Spleen (tissue), 13 donors: ENCODE results near the gene SHQ1. TPM values are rescaled to one million over a fixed set of nuclear protein-coding genes. Genes with fewer than 3 reads are reported as not detected.

ENCODE experiments used
- DNase-seq: peaks from one replicate; pipeline ENCODE4 v3.0.0-alpha.2; 2020
- H3K27ac ChIP-seq, 8 donors: fragments of 200-600 bp; sonication (generic) in 7 of 8; 1 replicate in 4 of 8; 2 replicates in 4 of 8; pipeline versions ENCODE4 v1.5.0 to v1.8.0; 2016 to 2021; ENCODE audit warnings: inconsistent platforms in 4 of 8, mild to moderate bottlenecking in 4 of 8, moderate library complexity in 1 of 8
- H3K27me3 ChIP-seq, 7 donors: fragments of 200-600 bp; sonication (generic) in 6 of 7; replicated peaks in 1 of 7; 1 replicate in 4 of 7; 2 replicates in 3 of 7; pipeline versions ENCODE4 v1.5.0 to v1.8.0; 2016 to 2021; ENCODE audit warnings: inconsistent platforms in 3 of 7, mild to moderate bottlenecking in 1 of 7
- H3K36me3 ChIP-seq, 6 donors: fragments of 200-600 bp; sonication (generic) in 5 of 6; 1 replicate in 4 of 6; 2 replicates in 2 of 6; pipeline versions ENCODE4 v1.5.0 to v1.8.0; 2016 to 2021; ENCODE audit warnings: inconsistent platforms in 2 of 6
- H3K4me1 ChIP-seq, 6 donors: fragments of 200-600 bp; sonication (generic) in 5 of 6; 1 replicate in 3 of 6; 2 replicates in 3 of 6; pipeline versions ENCODE4 v1.5.0 to v1.8.0; 2016 to 2021; ENCODE audit warnings: inconsistent platforms in 3 of 6
- H3K4me3 ChIP-seq, 8 donors: fragments of 200-600 bp; sonication (generic) in 7 of 8; 1 replicate in 4 of 8; 2 replicates in 4 of 8; pipeline versions ENCODE4 v1.5.0 to v1.8.0; 2016 to 2021; ENCODE audit warnings: inconsistent platforms in 4 of 8, mild to moderate bottlenecking in 4 of 8, moderate library complexity in 2 of 8
- H3K9me3 ChIP-seq, 8 donors: fragments of 200-600 bp; sonication (generic) in 7 of 8; 1 replicate in 4 of 8; 2 replicates in 4 of 8; pipeline versions ENCODE4 v1.5.0 to v1.8.0; 2016 to 2021; ENCODE audit warnings: inconsistent platforms in 4 of 8
- POLR2A ChIP-seq, 3 donors: fragments of 450-650 bp; IDR thresholded peaks; one replicate each; pipeline ENCODE4 v1.5.1; 2017; ENCODE audit warnings: antibody characterized with exemption in 3 of 3, mild to moderate bottlenecking in 1 of 3
- POLR2AphosphoS5 ChIP-seq, 3 donors: sonication (generic); formaldehyde crosslinking; IDR thresholded peaks; one replicate each; pipeline ENCODE4 v1.5.1; 2017; ENCODE audit warnings: antibody characterized with exemption in 3 of 3
- WGBS, 5 donors: extraction: QIAGEN DNeasy Blood & Tissue Kit in 3 of 5; methylation state at CpG; one replicate each; pipeline versions ENCODE4 v1.1.5 to v1.1.7; 2013 to 2018; 5-methylcytosine and 5-hydroxymethylcytosine counted together
- intact Hi-C: fragments of 100-400 bp; cut with DNase I; formaldehyde crosslinking; loops from one replicate; pipeline ENCODE4 v1.15.0; 2023; ENCODE audit warnings: low total_unique reads
- long read RNA-seq, 2 donors: transcript quantifications; one replicate each; lab custom pipeline, GENCODE V29; 2026
- polyA plus RNA-seq, 3 donors: library from polyadenylated mRNA; stranded (reverse); fragments of 200-250 nt; gene quantifications; one replicate each; pipeline ENCODE4 v1.2.1, GENCODE V29; 2013
- total RNA-seq, 7 donors: library from RNA; depleted of rRNA in 3 of 7; stranded (reverse); fragments of >200 nt in 3 of 7; fragmentation: NEBNext Ultra II Directional in 4 of 7; extraction: Animal tissue kit (Norgen Biotek cat#: 25700) in 4 of 7; gene quantifications; one replicate each; pipeline versions ENCODE4 v1.1.0 to v1.2.1, GENCODE V29; 2016 to 2021
- TF ChIP-seq, protein P1 (sequence below), 11 experiments: fragments of 200-600 bp in 7 of 11; fragments of 450-650 bp in 4 of 11; sonication (generic) in 4 of 11; IDR thresholded peaks in 8 of 11; conservative IDR thresholded peaks in 3 of 11; 1 replicate in 7 of 11; 2 replicates in 4 of 11; pipeline versions ENCODE4 v1.4.0 to v1.8.0; 2016 to 2021; ENCODE audit warnings: antibody characterized with exemption in 11 of 11, inconsistent platforms in 4 of 11, mild to moderate bottlenecking in 1 of 11
- donor health status: healthy with polysubstance abuse.
- donor health status: DM: no; HTN: no; CAD: no; lungs with moderate emphysema.
- donor health status: DM: no; HTN: no; CAD: no.
- donor health status: Bipolar disorder and iron deficiency.
- donor health status: healthy.
- donor health status: DM: no; HTN: no; CAD: no.
- donor health status: DM: yes; HTN: yes; CAD: no.

SHQ1 gene
- total RNA-seq (10 to 100 TPM; 14.6 to 28.6 (median 18.8) TPM), polyA plus RNA-seq (1 to 10 TPM; 6.7 to 8.8 (median 8.5) TPM)
- long read RNA-seq, donor 1, partial matches to known transcripts, result 0 of 4 reads
- long read RNA-seq, donor 1, other reads (novel, unspliced or antisense), result 0 of 4 reads
- long read RNA-seq, donor 2, transcript SHQ1-201 (11 exons, 2,879 nt), result major isoform, 6 of 15 reads
- long read RNA-seq, donor 2, partial matches to known transcripts, result 9 of 15 reads
- long read RNA-seq, donor 2, other reads (novel, unspliced or antisense), result 0 of 15 reads

DNA sequence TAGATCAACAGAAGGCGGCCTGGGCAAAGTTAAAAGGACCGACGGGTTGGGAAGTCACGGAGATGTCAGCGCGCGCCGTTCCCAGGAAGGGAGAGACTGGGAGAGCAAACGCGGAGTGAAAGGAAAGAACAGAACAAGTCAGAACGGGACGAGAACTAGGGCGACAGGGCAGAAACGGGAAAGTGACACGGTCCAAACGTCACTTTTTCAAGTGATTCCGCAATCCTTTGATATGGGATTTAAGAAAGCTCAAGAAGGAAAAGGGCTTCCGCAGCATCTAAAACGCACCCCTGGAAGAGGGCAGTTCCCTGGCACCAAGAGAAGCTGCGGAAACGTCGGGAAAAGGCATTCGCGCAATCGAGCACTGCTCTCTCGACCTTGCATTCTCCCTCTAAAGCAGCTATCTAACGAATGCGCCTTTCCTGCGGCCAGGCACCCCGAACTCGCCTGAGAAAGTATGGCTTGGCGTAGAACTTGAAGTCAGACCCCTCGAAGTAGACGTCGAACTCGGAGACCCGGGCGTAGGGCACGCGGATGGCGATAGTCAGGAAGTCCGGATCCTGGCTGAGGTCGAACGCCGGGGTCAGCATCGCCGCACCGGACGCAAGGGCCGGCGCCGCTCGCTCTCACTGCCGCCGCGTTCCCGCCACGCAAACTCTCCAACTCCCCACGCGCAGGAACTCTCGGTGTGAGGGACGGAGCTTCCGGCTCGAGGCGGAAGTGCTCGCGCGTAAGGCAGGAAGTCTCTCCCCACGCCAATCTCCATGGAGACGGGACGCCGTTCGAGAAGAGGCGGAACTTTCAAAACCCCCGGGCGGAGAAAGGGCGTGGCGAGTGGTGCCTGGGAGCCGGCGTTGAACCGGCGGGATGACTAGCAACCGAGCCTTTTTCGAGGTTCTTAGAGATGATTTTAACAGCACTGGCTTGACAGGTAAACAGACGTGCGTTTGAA lies at the start of gene SHQ1:
SHQ1 (minus strand) TSS at position 695 of the 952 bp plus-strand sequence; CDS start at position 590, 105 bp downstream.
- intact Hi-C loops, result no loop called here
- WGBS, 5 donors, result 0 to 1% (median 1%) methylated on average over 63 to 86 of the region's 86 CpGs

DNA sequence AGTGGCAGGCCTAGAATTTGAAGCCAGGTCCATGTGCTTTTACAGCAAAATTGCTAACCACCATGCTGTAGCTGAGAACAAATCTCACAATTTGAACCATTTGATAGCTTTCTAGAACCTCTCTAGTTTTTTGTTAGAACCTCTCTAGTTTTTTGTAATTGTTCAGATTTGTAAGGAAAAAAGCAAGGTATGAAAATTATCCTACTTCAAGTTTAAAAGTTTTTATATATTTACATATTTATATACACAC lies 49.4 kb upstream of the SHQ1 start:
- intact Hi-C loops, result no loop called here
- no peak for DNase-seq
- Histone ChIP-seq H3K4me3 (no peak overlapping the region), H3K9me3 (no peaks in the 10 kb centered on the region), H3K27me3 (peaks cover 0 to 40% (median 0%) of the 10 kb centered on the region in 7 donors), H3K36me3 (no peaks in the 10 kb centered on the region), H3K4me1 (no peaks in the 10 kb centered on the region), H3K27ac (no peak overlapping the region)
- TF ChIP-seq POLR2A (IDR thresholded peaks at IDR 0.05) (no peak), POLR2AphosphoS5 (IDR thresholded peaks at IDR 0.05) (no peak)
- TF ChIP-seq, protein P1, sequence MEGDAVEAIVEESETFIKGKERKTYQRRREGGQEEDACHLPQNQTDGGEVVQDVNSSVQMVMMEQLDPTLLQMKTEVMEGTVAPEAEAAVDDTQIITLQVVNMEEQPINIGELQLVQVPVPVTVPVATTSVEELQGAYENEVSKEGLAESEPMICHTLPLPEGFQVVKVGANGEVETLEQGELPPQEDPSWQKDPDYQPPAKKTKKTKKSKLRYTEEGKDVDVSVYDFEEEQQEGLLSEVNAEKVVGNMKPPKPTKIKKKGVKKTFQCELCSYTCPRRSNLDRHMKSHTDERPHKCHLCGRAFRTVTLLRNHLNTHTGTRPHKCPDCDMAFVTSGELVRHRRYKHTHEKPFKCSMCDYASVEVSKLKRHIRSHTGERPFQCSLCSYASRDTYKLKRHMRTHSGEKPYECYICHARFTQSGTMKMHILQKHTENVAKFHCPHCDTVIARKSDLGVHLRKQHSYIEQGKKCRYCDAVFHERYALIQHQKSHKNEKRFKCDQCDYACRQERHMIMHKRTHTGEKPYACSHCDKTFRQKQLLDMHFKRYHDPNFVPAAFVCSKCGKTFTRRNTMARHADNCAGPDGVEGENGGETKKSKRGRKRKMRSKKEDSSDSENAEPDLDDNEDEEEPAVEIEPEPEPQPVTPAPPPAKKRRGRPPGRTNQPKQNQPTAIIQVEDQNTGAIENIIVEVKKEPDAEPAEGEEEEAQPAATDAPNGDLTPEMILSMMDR (IDR thresholded peaks at IDR 0.05 in 8 of 11, conservative IDR thresholded peaks at IDR 0.05 in 3 of 11), result no peak

More for the DNA sequence above, at the start of gene SHQ1:
- peaks cover 0 to under 1% (median 0%) of the 10 kb centered on the region in 6 donors for H3K36me3 ChIP-seq
- peak within 1 kb of the TSS; percentile 69 to 87 (median 81) for H3K27ac ChIP-seq
- H3K4me1 ChIP-seq, result peaks cover 7 to 60% (median 42%) of the 10 kb centered on the region in 6 donors
- TF ChIP-seq POLR2A (IDR thresholded peaks at IDR 0.05) (peak in 1 of 3 donors; percentile 14), POLR2AphosphoS5 (IDR thresholded peaks at IDR 0.05) (peak; percentile 92 to 95 (median 94))
- TF ChIP-seq, protein P1 (IDR thresholded peaks at IDR 0.05 in 8 of 11, conservative IDR thresholded peaks at IDR 0.05 in 3 of 11), result no peak
- peak; percentile 98 for DNase-seq
- H3K27me3 ChIP-seq, result no peaks in the 10 kb centered on the region
- no peaks in the 10 kb centered on the region for H3K9me3 ChIP-seq
- peak within 1 kb of the TSS; percentile 75 to 96 (median 88) for H3K4me3 ChIP-seq

- TF ChIP-seq, protein P1 (IDR thresholded peaks at IDR 0.05 in 8 of 11, conservative IDR thresholded peaks at IDR 0.05 in 3 of 11), result no peak
- TF ChIP-seq POLR2A (IDR thresholded peaks at IDR 0.05), result no peak
- TF ChIP-seq POLR2AphosphoS5 (IDR thresholded peaks at IDR 0.05), result no peak
- intact Hi-C loops, result no loop called here
- DNase-seq, result no peak
- Histone ChIP-seq H3K36me3 (no peaks in the 10 kb centered on the region), H3K9me3 (no peaks in the 10 kb centered on the region), H3K4me1 (peaks cover 0 to 2% (median 0%) of the 10 kb centered on the region in 6 donors), H3K27me3 (peaks cover 0 to 45% (median 0%) of the 10 kb centered on the region in 7 donors), H3K4me3 (no peak overlapping the region), H3K27ac (no peak overlapping the region)
- WGBS, 5 donors, result 82 to 89% (median 83%) methylated on average over 4 of the region's 4 CpGs
Measured at GRCh38 chr3:72896996-72897757, 48.9 kb upstream of the SHQ1 start.
